GM23338 (cell line): ENCODE data around the gene MACO1. TPM values are rescaled to one million over a fixed set of nuclear protein-coding genes. Genes with fewer than 3 reads are reported as not detected.

Experiments used
- ATAC-seq: fragments of 200-7000 bp; cut with Tn5 transposase; 3 replicates; pipeline ENCODE4 v1.9.1; 2020
- DNase-seq: peaks from one replicate; pipeline ENCODE4 v3.0.0-alpha.2; 2015; ENCODE audit warnings: low spot score
- H2AFZ ChIP-seq: fragments of 200-600 bp; sonication (generic); 2 replicates; pipeline ENCODE4 v1.8.0; 2016; ENCODE audit warnings: antibody characterized with exemption, mild to moderate bottlenecking, moderate library complexity
- H3F3A ChIP-seq: fragments of 200-600 bp; sonication (generic); replicated peaks from 2 replicates; pipeline ENCODE4 v1.8.0; 2017; ENCODE audit warnings: antibody characterized with exemption, mixed run types, low read depth
- H3K27ac ChIP-seq: fragments of 200-600 bp; sonication (generic); 2 replicates; pipeline ENCODE4 v1.6.1; 2016; ENCODE audit warnings: low read depth
- H3K27me3 ChIP-seq: fragments of 200-600 bp; sonication (generic); 2 replicates; pipeline ENCODE4 v1.8.0; 2016; ENCODE audit warnings: mild to moderate bottlenecking, mixed run types, moderate library complexity; ENCODE audit not compliant: insufficient read depth
- H3K36me3 ChIP-seq: fragments of 200-600 bp; sonication (generic); 2 replicates; pipeline ENCODE4 v1.8.0; 2016; ENCODE audit warnings: mild to moderate bottlenecking; ENCODE audit not compliant: insufficient read depth
- H3K4me1 ChIP-seq: fragments of 200-600 bp; sonication (generic); 2 replicates; pipeline ENCODE4 v1.8.0; 2016; ENCODE audit warnings: mild to moderate bottlenecking, moderate library complexity; ENCODE audit not compliant: insufficient read depth
- H3K4me2 ChIP-seq: fragments of 200-600 bp; sonication (generic); 2 replicates; pipeline ENCODE4 v1.7.1; 2017; ENCODE audit warnings: mixed run types
- H3K4me3 ChIP-seq: fragments of 200-600 bp; sonication (generic); 2 replicates; pipeline ENCODE4 v1.6.1; 2016; ENCODE audit warnings: mixed run types
- H3K79me2 ChIP-seq: fragments of 200-600 bp; sonication (generic); replicated peaks from 2 replicates; pipeline ENCODE4 v1.8.0; 2017; ENCODE audit warnings: mild to moderate bottlenecking; ENCODE audit not compliant: insufficient read depth
- H3K9me2 ChIP-seq: fragments of 200-600 bp; sonication (generic); 2 replicates; pipeline ENCODE4 v1.8.0; 2017; ENCODE audit not compliant: insufficient read depth
- H4K20me1 ChIP-seq: fragments of 200-600 bp; sonication (generic); replicated peaks from 2 replicates; pipeline ENCODE4 v1.8.0; 2017; ENCODE audit warnings: mild to moderate bottlenecking; ENCODE audit not compliant: insufficient read depth
- H3K27ac Mint-ChIP-seq: 2 replicates; pipeline ENCODE4 v1.8.0; 2020; ENCODE audit warnings: inconsistent platforms, mild to moderate bottlenecking, moderate library complexity, mixed read lengths
- H3K27me3 Mint-ChIP-seq: 3 replicates; pipeline ENCODE4 v1.8.0; 2022; ENCODE audit warnings: low read depth, mild to moderate bottlenecking, moderate library complexity, mixed read lengths, inconsistent platforms; ENCODE audit not compliant: insufficient read depth, poor library complexity
- H3K36me3 Mint-ChIP-seq: 3 replicates; pipeline ENCODE4 v1.8.0; 2021; ENCODE audit warnings: low read depth, mild to moderate bottlenecking, inconsistent platforms, moderate library complexity, mixed read lengths
- H3K4me1 Mint-ChIP-seq: 3 replicates; pipeline ENCODE4 v1.8.0; 2020; ENCODE audit warnings: mild to moderate bottlenecking, inconsistent platforms, mixed read lengths
- H3K4me3 Mint-ChIP-seq: 3 replicates; pipeline ENCODE4 v1.8.0; 2021; ENCODE audit warnings: moderate library complexity, mild to moderate bottlenecking, inconsistent platforms, mixed read lengths
- H3K9me3 Mint-ChIP-seq: 3 replicates; pipeline ENCODE4 v1.8.0; 2020; ENCODE audit warnings: moderate library complexity, mild to moderate bottlenecking, inconsistent platforms, mixed read lengths
- CREB1 ChIP-seq: fragments of 250-450 bp; sonication (Bioruptor Pico); IDR thresholded peaks from 2 replicates; pipeline ENCODE4 v1.5.0; 2020; ENCODE audit warnings: low read depth, mild to moderate bottlenecking, moderate library complexity
- EZH2phosphoT487 ChIP-seq: fragments of 200-600 bp; sonication (generic); IDR thresholded peaks from one replicate; pipeline ENCODE4 v1.8.1; 2018; ENCODE audit warnings: antibody characterized with exemption; ENCODE audit not compliant: unreplicated experiment
- JUNB ChIP-seq: IDR thresholded peaks from one replicate; pipeline ENCODE4 v1.6.1; 2016; ENCODE audit warnings: antibody characterized with exemption; ENCODE audit not compliant: unreplicated experiment
- STAT1 ChIP-seq: IDR thresholded peaks from one replicate; pipeline ENCODE4 v1.6.1; 2016; ENCODE audit warnings: antibody characterized with exemption; ENCODE audit not compliant: unreplicated experiment
- polyA plus RNA-seq: library from polyadenylated mRNA; unstranded; fragments of >200 nt; fragmentation: Nextera tagmentation; extraction: Ambion mirVana; gene quantifications from 2 replicates; pipeline ENCODE4 v1.2.1, GENCODE V29; 2016
- total RNA-seq: library from RNA; depleted of rRNA; stranded (reverse); fragments of >200 nt; shearing (Covaris generic); gene quantifications from 2 replicates; pipeline ENCODE4 v1.2.3, GENCODE V29; 2014
- TF ChIP-seq, protein P1 (sequence below): fragments of 250-450 bp; sonication (Bioruptor Pico); IDR thresholded peaks from 2 replicates; pipeline ENCODE4 v1.5.0; 2020; ENCODE audit warnings: mild to moderate bottlenecking, moderate library complexity
- TF ChIP-seq, protein P2 (sequence below): IDR thresholded peaks from one replicate; pipeline ENCODE4 v1.6.1; 2018; ENCODE audit warnings: antibody characterized with exemption; ENCODE audit not compliant: unreplicated experiment

Gene MACO1
- total and polyA plus RNA-seq, 2 experiments from 2014 or later = 9.8 to 10.6 TPM

DNA sequence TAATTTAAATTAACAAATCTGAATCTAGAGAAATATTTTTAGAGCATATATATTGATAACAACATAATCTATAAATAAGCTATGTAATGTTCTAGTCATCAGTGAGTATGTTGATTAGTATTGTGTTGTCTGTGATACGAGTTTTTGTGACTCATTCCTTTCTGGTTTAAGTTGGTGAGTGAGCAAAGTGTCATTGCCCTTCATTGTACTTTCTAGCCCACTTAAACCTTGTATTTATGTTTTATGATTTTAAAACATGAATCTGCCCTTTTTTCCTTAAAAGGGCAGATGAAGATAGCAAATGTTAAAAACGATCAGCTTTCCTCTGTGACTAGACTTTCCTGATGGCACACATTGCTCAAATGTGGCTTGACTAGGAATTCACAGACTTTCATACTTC lies 38.5 kb downstream of the MACO1 start:
- no peak overlapping the region for H3K4me2 ChIP-seq
- no peak overlapping the region for H3K27ac ChIP-seq
- no peaks in the 10 kb centered on the region for H3F3A ChIP-seq
- H3K9me2 ChIP-seq = no peaks in the 10 kb centered on the region
- H3K36me3 ChIP-seq = no peaks in the 10 kb centered on the region
- H3K27me3 Mint-ChIP-seq = no peaks in the 10 kb centered on the region
- ATAC-seq (no peak), DNase-seq (no peak)
- no peaks in the 10 kb centered on the region; the same call in 1 of the 2 replicates for H3K79me2 ChIP-seq
- H3K4me3 Mint-ChIP-seq = no peak overlapping the region
- H3K4me1 Mint-ChIP-seq = no peaks in the 10 kb centered on the region
- H4K20me1 ChIP-seq = no peaks in the 10 kb centered on the region
- H3K27ac Mint-ChIP-seq = no peak overlapping the region
- TF ChIP-seq EZH2phosphoT487 (no peak), STAT1 (no peak), JUNB (no peak), CREB1 (CRISPR knock-in tag) (no peak)
- TF ChIP-seq, protein P1, sequence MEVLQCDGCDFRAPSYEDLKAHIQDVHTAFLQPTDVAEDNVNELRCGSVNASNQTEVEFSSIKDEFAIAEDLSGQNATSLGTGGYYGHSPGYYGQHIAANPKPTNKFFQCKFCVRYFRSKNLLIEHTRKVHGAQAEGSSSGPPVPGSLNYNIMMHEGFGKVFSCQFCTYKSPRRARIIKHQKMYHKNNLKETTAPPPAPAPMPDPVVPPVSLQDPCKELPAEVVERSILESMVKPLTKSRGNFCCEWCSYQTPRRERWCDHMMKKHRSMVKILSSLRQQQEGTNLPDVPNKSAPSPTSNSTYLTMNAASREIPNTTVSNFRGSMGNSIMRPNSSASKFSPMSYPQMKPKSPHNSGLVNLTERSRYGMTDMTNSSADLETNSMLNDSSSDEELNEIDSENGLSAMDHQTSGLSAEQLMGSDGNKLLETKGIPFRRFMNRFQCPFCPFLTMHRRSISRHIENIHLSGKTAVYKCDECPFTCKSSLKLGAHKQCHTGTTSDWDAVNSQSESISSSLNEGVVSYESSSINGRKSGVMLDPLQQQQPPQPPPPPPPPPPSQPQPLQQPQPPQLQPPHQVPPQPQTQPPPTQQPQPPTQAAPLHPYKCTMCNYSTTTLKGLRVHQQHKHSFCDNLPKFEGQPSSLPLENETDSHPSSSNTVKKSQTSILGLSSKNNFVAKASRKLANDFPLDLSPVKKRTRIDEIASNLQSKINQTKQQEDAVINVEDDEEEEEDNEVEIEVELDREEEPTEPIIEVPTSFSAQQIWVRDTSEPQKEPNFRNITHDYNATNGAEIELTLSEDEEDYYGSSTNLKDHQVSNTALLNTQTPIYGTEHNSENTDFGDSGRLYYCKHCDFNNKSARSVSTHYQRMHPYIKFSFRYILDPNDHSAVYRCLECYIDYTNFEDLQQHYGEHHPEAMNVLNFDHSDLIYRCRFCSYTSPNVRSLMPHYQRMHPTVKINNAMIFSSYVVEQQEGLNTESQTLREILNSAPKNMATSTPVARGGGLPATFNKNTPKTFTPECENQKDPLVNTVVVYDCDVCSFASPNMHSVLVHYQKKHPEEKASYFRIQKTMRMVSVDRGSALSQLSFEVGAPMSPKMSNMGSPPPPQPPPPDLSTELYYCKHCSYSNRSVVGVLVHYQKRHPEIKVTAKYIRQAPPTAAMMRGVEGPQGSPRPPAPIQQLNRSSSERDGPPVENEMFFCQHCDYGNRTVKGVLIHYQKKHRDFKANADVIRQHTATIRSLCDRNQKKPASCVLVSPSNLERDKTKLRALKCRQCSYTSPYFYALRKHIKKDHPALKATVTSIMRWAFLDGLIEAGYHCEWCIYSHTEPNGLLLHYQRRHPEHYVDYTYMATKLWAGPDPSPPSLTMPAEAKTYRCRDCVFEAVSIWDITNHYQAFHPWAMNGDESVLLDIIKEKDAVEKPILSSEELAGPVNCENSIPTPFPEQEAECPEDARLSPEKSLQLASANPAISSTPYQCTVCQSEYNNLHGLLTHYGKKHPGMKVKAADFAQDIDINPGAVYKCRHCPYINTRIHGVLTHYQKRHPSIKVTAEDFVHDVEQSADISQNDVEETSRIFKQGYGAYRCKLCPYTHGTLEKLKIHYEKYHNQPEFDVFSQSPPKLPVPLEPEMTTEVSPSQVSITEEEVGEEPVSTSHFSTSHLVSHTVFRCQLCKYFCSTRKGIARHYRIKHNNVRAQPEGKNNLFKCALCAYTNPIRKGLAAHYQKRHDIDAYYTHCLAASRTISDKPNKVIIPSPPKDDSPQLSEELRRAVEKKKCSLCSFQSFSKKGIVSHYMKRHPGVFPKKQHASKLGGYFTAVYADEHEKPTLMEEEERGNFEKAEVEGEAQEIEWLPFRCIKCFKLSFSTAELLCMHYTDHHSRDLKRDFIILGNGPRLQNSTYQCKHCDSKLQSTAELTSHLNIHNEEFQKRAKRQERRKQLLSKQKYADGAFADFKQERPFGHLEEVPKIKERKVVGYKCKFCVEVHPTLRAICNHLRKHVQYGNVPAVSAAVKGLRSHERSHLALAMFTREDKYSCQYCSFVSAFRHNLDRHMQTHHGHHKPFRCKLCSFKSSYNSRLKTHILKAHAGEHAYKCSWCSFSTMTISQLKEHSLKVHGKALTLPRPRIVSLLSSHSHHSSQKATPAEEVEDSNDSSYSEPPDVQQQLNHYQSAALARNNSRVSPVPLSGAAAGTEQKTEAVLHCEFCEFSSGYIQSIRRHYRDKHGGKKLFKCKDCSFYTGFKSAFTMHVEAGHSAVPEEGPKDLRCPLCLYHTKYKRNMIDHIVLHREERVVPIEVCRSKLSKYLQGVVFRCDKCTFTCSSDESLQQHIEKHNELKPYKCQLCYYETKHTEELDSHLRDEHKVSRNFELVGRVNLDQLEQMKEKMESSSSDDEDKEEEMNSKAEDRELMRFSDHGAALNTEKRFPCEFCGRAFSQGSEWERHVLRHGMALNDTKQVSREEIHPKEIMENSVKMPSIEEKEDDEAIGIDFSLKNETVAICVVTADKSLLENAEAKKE (CRISPR knock-in tag) = no peak
- TF ChIP-seq, protein P2, sequence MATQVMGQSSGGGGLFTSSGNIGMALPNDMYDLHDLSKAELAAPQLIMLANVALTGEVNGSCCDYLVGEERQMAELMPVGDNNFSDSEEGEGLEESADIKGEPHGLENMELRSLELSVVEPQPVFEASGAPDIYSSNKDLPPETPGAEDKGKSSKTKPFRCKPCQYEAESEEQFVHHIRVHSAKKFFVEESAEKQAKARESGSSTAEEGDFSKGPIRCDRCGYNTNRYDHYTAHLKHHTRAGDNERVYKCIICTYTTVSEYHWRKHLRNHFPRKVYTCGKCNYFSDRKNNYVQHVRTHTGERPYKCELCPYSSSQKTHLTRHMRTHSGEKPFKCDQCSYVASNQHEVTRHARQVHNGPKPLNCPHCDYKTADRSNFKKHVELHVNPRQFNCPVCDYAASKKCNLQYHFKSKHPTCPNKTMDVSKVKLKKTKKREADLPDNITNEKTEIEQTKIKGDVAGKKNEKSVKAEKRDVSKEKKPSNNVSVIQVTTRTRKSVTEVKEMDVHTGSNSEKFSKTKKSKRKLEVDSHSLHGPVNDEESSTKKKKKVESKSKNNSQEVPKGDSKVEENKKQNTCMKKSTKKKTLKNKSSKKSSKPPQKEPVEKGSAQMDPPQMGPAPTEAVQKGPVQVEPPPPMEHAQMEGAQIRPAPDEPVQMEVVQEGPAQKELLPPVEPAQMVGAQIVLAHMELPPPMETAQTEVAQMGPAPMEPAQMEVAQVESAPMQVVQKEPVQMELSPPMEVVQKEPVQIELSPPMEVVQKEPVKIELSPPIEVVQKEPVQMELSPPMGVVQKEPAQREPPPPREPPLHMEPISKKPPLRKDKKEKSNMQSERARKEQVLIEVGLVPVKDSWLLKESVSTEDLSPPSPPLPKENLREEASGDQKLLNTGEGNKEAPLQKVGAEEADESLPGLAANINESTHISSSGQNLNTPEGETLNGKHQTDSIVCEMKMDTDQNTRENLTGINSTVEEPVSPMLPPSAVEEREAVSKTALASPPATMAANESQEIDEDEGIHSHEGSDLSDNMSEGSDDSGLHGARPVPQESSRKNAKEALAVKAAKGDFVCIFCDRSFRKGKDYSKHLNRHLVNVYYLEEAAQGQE = no peak
- no peaks in the 10 kb centered on the region for H3K4me1 ChIP-seq
- H3K27me3 ChIP-seq = no peaks in the 10 kb centered on the region
- peaks cover 3% of the 10 kb centered on the region; the same call in 1 of the 3 replicates for H3K36me3 Mint-ChIP-seq
- H3K9me3 Mint-ChIP-seq = no peaks in the 10 kb centered on the region
- H2AFZ ChIP-seq = no peak overlapping the region
- H3K4me3 ChIP-seq = no peak overlapping the region
